ENCODE results near the gene KRT79.
"Not testable (repeated sequence)": the region's sequence is repeated elsewhere in the genome, so short reads cannot be mapped to it uniquely, and the experiment has no call there.

KRT79 gene

GRCh38 chr12:52833922-52834726 is at the start of gene KRT79:
TSS of gene KRT79 (minus strand) at chr12:52834311. CDS start at chr12:52834260, 51 bp downstream.
- no peak for DNase-seq (ENCODE audit: low read depth)
- no peak for TF ChIP-seq CTCF (IDR thresholded peaks at IDR 0.05; ENCODE audit: insufficient read depth, low read depth, low read length, missing control alignments)
- no peak within 1 kb of the TSS for H3K4me3 ChIP-seq (ENCODE audit: low read length)

- DNase-seq (ENCODE audit: low read depth); H3K4me3 ChIP-seq (ENCODE audit: low read length): not testable (repeated sequence)
These were observed 46.4 kb upstream of the KRT79 start for GRCh38 chr12:52880499-52880898.

- peak; percentile 93 for DNase-seq (ENCODE audit: low read depth)
- peak; percentile 96 for TF ChIP-seq CTCF (IDR thresholded peaks at IDR 0.05; ENCODE audit: insufficient read depth, low read depth, low read length, missing control alignments)
- H3K4me3 ChIP-seq (ENCODE audit: low read length), result no peak overlapping the region
These were observed 45.6 kb upstream of the KRT79 start for GRCh38 chr12:52879394-52880351.

DNA sequence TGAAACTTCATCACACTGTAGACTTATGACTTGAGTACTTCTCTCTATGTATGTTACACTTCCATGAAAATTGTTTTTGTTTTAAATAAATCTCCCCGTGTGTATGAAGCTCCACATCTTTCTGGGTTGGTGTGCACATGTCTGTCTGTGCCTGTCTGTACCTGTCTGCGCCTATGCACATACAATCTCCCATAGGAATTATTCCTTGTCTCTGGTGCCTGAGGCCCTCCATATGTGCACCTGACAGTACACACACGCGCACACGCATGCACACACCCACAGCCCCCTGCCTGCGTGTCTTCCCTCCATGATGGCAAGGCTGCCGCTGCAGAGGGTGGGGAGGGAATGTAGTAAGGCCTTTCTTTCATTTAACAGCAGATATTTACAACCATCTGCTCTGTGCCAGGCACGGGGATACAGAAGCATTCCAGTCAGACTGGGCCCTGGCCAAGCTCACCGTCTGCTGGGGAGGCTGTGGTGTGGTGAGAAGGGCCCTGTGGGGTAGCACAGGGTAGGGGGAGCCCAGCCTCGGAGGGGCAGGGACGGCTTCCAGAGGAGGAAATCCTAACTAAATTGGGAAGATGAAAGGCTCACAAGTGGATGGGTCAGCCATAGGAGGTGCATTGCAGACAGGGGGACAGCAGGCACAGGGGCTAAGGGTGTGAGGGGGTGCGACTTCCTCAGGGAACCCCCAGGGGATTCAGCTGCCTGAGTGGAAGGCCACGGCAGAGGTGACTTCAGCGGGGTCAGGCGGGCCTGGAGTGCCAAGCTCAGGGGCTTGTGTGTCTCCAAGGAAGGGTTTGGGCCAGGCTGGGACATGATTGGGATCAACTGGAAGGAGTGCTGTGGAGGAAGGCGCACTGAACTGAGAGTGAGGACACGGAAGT is 44.6 kb upstream of the KRT79 start:
- no peak overlapping the region for H3K4me3 ChIP-seq (ENCODE audit: low read length)
- DNase-seq (ENCODE audit: low read depth), result peak; percentile 77
- no peak for TF ChIP-seq CTCF (IDR thresholded peaks at IDR 0.05; ENCODE audit: insufficient read depth, low read depth, low read length, missing control alignments)

DNA sequence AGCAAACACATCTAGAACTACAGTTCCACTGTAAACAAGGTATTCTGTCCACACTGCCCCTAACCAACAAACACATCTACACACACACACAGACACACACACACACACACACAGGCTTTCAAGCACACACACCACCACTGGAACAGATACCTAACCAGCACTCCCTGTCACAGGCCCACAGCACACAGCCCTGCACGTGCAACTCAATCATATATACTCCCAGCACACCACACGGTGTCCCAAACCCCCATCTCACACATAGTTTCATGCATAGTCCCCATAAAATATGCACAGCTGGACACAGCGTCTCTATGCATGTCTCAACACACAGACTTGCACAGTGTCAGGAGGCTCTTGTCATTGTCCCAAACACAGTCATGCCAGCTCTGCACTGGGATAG is 43.1 kb upstream of the KRT79 start:
- TF ChIP-seq CTCF (IDR thresholded peaks at IDR 0.05; ENCODE audit: insufficient read depth, low read depth, low read length, missing control alignments), result no peak
- DNase-seq (ENCODE audit: low read depth), result no peak
- H3K4me3 ChIP-seq (ENCODE audit: low read length), result no peak overlapping the region

- no peak for TF ChIP-seq CTCF (IDR thresholded peaks at IDR 0.05; ENCODE audit: insufficient read depth, low read depth, low read length, missing control alignments)
- peak overlapping the region; percentile 32 for H3K4me3 ChIP-seq (ENCODE audit: low read length)
- peak; percentile 98 for DNase-seq (ENCODE audit: low read depth)
These were observed 42.3 kb upstream of the KRT79 start for GRCh38 chr12:52876372-52876771.
